Gastrocnemius medialis (tissue), 4 donors: ENCODE data around the gene MVD. TPM values are rescaled to one million over a fixed set of nuclear protein-coding genes. Genes with fewer than 3 reads are reported as not detected.

Experiments used
- ATAC-seq, 2 donors: fragments of 150-250 bp; one replicate each; pipeline ENCODE4 v1.9.1; 2016
- DNase-seq, 2 donors: peaks; one replicate each; pipeline ENCODE4 v3.0.0-alpha.2; 2019
- H3K27ac ChIP-seq, 4 donors: fragments of 200-600 bp; sonication (generic); 1 replicate in 1 of 4; 2 replicates in 3 of 4; pipeline ENCODE4 v1.5.1; 2016 to 2018; ENCODE audit warnings: mild to moderate bottlenecking in 2 of 4, moderate library complexity in 1 of 4
- H3K27me3 ChIP-seq, 3 donors: fragments of 200-600 bp; sonication (generic) in 2 of 3; 1 replicate in 1 of 3; 2 replicates in 2 of 3; pipeline versions ENCODE4 v1.5.1 to v1.6.0; 2016 to 2019; ENCODE audit warnings: mild to moderate bottlenecking in 1 of 3, moderate library complexity in 1 of 3
- H3K36me3 ChIP-seq, 2 donors: fragments of 200-600 bp; sonication (generic) in 1 of 2; one replicate each; pipeline ENCODE4 v1.5.1; 2017 to 2018
- H3K4me1 ChIP-seq, 2 donors: fragments of 200-600 bp; sonication (generic) in 1 of 2; one replicate each; pipeline ENCODE4 v1.5.1; 2016 to 2017; ENCODE audit warnings: mild to moderate bottlenecking in 2 of 2
- H3K4me3 ChIP-seq, 4 donors: fragments of 200-600 bp; sonication (generic) in 3 of 4; 1 replicate in 1 of 4; 2 replicates in 3 of 4; pipeline ENCODE4 v1.5.1; 2016 to 2019; ENCODE audit warnings: mild to moderate bottlenecking in 2 of 4
- H3K9me3 ChIP-seq, 3 donors: fragments of 200-600 bp; sonication (generic) in 2 of 3; 1 replicate in 1 of 3; 2 replicates in 2 of 3; pipeline ENCODE4 v1.5.1; 2016 to 2019
- CTCF ChIP-seq, 5 experiments: fragments of 450-650 bp in 3 of 5; fragments of 200-600 bp in 2 of 5; sonication (generic) in 2 of 5; IDR thresholded peaks in 4 of 5; conservative IDR thresholded peaks in 1 of 5; 1 replicate in 4 of 5; 2 replicates in 1 of 5; pipeline ENCODE4 v1.5.1; 2016 to 2019; ENCODE audit warnings: antibody characterized with exemption in 5 of 5, mild to moderate bottlenecking in 3 of 5, moderate library complexity in 3 of 5
- POLR2A ChIP-seq, 2 donors: fragments of 450-650 bp; IDR thresholded peaks; one replicate each; pipeline ENCODE4 v1.6.1; 2017; ENCODE audit warnings: antibody characterized with exemption in 2 of 2, mild to moderate bottlenecking in 2 of 2, moderate library complexity in 2 of 2
- in situ Hi-C, 4 donors: fragments of 200-750 bp; cut with MboI; loops; one replicate each; pipeline versions ENCODE4 v1.15.0 to v1.8.0; 2017; ENCODE audit warnings: low sequenced_read_pairs in 4 of 4
- intact Hi-C: fragments of 100-400 bp; cut with DNase I; formaldehyde crosslinking; loops from one replicate; pipeline ENCODE4 v1.15.1; 2023; ENCODE audit warnings: low total_unique reads
- total RNA-seq, 4 donors: library from RNA; depleted of rRNA; stranded (reverse); fragments of >200 nt; gene quantifications; one replicate each; pipeline versions ENCODE4 v1.1.0 to v1.2.3, GENCODE V29; 2016

MVD gene
- total RNA-seq, 4 donors from 2014 or later = 9.0 to 16.3 (median 13.4) TPM

DNA sequence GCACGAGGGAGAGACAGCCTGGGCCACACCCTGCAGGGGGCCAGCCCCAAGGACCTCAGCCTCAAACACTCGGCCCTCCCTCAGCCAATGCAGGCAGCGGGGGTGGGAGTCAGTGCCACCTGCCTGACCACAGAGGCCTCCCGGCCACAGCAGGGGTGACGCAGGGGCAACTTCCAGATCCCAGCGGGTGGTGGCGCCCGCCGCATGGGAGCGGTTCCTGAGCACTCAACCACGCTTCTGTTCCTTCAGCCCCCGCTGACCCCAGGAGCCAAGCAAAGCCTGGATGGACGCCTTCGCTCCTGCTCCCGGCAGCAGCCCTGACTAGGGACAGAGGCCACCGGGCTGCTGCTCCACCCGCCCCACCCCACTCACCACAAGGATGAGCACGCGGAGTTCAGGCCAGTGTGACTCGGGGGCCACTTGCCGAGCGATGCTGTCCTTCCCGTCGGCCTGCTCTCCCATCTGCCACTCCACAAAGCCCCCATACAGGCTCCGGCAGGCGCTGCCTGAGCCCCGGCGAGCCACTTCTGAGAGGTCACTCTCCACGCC lies 7.1 kb downstream of the MVD start:
- ATAC-seq (no peak), DNase-seq (no peak)
- Histone ChIP-seq H3K9me3 (no peaks in the 10 kb centered on the region), H3K4me3 (no peak overlapping the region), H3K36me3 (peaks cover 0 to 29% of the 10 kb centered on the region in 2 donors), H3K27me3 (no peaks in the 10 kb centered on the region), H3K4me1 (peaks cover 8 to 9% of the 10 kb centered on the region in 2 donors), H3K27ac (no peak overlapping the region)
- intact Hi-C loops (no loop called here), in situ Hi-C loops (no loop called here)
- TF ChIP-seq POLR2A (IDR thresholded peaks at IDR 0.05) = no peak
- TF ChIP-seq CTCF (IDR thresholded peaks at IDR 0.05 in 4 of 5, conservative IDR thresholded peaks at IDR 0.05 in 1 of 5) = no peak

DNA sequence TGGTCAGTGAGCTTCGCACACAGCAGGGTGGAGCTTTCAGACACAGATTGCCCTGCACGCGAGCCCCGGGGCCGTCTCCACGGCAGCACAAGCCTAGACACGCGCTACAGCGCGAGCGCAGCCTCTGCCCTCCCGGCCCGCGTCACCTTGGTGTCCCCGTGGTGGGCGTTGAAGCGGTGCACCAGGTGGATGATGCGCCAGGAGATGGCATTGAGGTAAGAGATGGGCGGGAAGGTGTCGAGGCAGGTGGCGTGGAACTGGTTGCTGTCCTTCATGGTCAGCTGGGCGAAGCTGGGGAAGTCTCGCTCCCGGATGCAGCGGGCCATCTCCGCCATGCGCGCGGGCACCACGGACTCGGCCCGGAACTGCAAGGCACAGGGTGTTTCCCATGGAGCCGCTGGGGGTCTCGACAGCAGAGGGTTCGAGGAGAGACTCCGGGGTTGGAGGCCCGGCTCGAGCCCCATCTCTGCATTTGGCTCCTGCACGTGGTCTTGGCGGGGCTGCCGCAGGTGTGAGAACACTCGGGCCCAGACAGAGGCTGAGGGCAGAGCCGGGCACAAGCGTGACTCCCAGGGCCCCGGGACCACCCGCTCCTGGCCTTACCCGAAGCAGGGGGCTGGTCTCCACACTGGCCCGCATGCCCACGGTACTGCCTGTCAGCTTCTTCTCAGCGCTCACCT lies 7.7 kb downstream of the MVD start:
- no peak for ATAC-seq
- Histone ChIP-seq H3K4me1 (peaks cover 8 to 9% of the 10 kb centered on the region in 2 donors), H3K36me3 (peaks cover 0 to 29% of the 10 kb centered on the region in 2 donors), H3K27me3 (no peaks in the 10 kb centered on the region), H3K4me3 (no peak overlapping the region), H3K9me3 (no peaks in the 10 kb centered on the region), H3K27ac (no peak overlapping the region)
- in situ Hi-C loops = no loop called here
- no peak for DNase-seq
- TF ChIP-seq CTCF (IDR thresholded peaks at IDR 0.05 in 4 of 5, conservative IDR thresholded peaks at IDR 0.05 in 1 of 5) (no peak), POLR2A (IDR thresholded peaks at IDR 0.05) (no peak)
- intact Hi-C loops = no loop called here

DNA sequence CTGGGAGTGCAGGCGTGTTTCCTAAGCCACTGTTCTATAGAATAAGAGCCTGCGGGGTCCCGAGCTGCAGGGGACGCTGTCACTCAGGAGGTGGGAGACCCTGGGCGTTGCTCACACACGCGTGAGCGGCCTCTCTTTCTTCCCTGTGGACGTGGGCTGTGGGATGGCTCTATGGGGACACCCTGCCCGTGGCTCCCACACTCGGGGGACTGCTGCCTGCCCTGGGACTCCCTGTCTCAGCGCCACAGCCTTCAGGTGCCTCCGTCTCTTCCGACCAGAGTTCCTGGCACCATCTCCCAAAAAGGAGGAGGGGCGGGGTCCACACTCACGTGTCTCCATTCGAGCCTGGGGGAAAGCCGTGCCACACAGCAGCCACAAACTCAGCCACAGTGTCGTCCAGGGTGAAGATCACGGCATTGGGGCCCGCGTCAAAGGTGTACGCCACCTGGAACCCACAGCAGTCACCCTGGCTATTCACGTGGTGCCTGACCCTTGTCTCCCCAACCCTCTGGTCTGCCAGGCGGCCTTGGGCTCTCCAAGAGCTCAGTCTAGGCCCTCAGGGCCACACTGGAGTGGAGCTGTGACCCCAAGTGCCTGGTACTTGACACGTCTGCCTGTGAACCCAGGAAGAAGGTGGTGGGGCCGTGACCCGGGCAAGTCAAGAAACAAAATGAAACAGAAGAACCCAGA lies 8.4 kb downstream of the MVD start:
- H3K4me3 ChIP-seq = no peak overlapping the region
- in situ Hi-C loops = no loop called here
- TF ChIP-seq CTCF (IDR thresholded peaks at IDR 0.05 in 4 of 5, conservative IDR thresholded peaks at IDR 0.05 in 1 of 5) = no peak
- no peak for TF ChIP-seq POLR2A (IDR thresholded peaks at IDR 0.05)
- no peaks in the 10 kb centered on the region for H3K27me3 ChIP-seq
- H3K9me3 ChIP-seq = no peaks in the 10 kb centered on the region
- DNase-seq (no peak), ATAC-seq (no peak)
- H3K4me1 ChIP-seq = peaks cover 8 to 9% of the 10 kb centered on the region in 2 donors
- intact Hi-C loops = no loop called here
- peaks cover 0 to 29% of the 10 kb centered on the region in 2 donors for H3K36me3 ChIP-seq
- H3K27ac ChIP-seq = no peak overlapping the region

DNA sequence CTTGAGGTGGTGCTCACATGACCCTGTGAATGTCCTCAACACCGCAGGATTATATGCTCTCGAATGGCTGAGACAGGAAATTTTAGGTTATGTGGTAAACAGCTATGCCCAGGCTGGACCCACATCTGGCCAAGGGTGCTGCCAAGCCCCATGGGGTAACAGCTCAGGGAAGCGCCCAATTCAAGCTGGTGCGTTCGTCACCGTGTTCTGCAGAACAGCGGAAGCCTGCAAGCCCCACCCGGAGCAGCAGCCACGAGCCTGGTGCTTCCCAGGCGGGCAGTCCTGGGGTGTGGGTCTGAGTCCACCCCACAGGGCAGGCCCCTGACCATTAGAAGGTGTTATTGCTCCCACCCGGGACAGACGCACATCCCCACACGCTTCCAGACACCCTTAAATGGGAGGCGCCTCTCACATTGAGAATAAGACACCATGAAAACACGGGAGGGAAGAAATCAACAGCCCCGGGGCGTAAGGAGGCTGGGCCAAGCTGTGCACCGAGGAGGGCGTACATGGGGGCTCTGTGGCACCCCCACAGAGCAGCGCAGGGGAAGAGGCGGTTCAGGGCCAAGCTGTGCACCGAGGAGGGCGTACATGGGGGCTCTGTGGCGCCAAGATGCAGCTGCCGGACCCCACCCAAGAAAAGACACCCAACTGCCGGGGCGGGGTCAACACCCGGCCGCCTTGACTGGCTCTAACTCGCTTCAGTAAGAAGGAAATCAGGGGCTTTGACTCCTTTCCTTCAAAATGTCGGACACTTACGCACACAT lies 9.1 kb downstream of the MVD start:
- intact Hi-C loops = no loop called here
- Histone ChIP-seq H3K36me3 (peaks cover 0 to 29% of the 10 kb centered on the region in 2 donors), H3K9me3 (no peaks in the 10 kb centered on the region), H3K4me1 (peaks cover 8 to 9% of the 10 kb centered on the region in 2 donors), H3K27ac (no peak overlapping the region), H3K4me3 (no peak overlapping the region), H3K27me3 (no peaks in the 10 kb centered on the region)
- in situ Hi-C loops = no loop called here
- TF ChIP-seq CTCF (IDR thresholded peaks at IDR 0.05 in 4 of 5, conservative IDR thresholded peaks at IDR 0.05 in 1 of 5) (no peak), POLR2A (IDR thresholded peaks at IDR 0.05) (no peak)
- ATAC-seq (no peak), DNase-seq (no peak)
